ENCODE measurements around the gene PCNT.
"Not testable (repeated sequence)": the region's sequence is repeated elsewhere in the genome, so short reads cannot be mapped to it uniquely, and the experiment has no call there.

Gene PCNT

GRCh38 chr21:46385846-46386733 is 62.1 kb downstream of the PCNT start:
- DNase-seq (ENCODE audit: low read depth in 3 of 3), result no peak

DNA sequence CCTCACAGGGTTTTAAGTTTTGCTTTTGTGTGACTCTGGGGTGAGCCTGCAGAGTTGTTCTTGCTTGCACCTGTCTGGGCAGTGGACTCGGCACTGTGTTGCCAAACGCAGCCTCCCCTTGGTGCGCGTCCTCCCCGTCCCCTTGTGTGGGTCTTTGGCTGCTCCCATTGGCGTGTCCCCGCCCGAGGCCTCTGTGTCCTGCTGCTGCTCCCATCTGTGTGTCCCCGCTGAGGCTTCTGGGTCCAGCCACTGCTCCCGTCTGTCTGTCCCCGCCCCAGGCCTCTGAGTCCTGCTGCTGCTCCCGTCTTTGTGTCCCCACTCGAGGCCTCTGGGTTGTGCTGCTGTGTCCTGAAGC is 62.8 kb downstream of the PCNT start:
- DNase-seq (ENCODE audit: low read depth in 3 of 3), result no peak

DNA sequence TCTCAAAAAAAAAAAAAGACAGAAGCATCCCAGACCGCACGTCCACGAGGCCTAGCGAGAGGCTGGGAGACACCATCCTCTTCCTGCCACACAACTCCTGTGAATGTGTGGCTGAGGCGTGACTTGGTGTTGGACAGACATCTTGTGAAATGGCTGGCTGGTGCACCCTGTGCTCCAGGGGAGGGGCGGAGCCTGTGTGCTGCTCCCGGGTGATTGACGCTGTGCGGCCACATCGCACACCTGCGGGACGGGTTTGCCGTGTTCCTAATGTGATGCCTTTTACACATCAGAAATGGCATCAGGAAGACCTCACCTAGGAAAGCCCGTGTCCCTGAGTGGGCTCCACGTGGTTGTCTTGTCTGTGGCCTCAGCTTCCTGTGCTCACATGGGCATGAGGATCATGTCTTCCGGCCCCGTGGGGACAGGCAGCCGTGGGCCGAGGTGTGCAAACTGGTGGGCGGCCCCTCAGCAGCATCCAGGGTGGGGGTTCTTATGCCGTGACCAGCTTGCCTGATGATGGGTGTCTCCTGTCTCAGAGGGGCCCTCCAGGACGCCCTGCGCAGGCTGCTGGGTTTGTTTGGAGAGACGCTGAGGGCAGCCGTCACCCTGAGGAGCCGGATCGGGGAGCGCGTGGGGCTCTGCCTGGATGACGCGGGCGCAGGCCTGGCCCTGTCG is 64.4 kb downstream of the PCNT start:
- no peak for DNase-seq (ENCODE audit: low read depth in 3 of 3)

- no peak for DNase-seq (ENCODE audit: low read depth in 3 of 3)
Measured at GRCh38 chr21:46388896-46389295, 64.9 kb downstream of the PCNT start.

- DNase-seq (ENCODE audit: low read depth in 3 of 3), result no peak
Measured at GRCh38 chr21:46390603-46391545, 66.9 kb downstream of the PCNT start.

- no peak for DNase-seq (ENCODE audit: low read depth in 3 of 3)
Measured at GRCh38 chr21:46391773-46392172, 67.8 kb downstream of the PCNT start.

DNA sequence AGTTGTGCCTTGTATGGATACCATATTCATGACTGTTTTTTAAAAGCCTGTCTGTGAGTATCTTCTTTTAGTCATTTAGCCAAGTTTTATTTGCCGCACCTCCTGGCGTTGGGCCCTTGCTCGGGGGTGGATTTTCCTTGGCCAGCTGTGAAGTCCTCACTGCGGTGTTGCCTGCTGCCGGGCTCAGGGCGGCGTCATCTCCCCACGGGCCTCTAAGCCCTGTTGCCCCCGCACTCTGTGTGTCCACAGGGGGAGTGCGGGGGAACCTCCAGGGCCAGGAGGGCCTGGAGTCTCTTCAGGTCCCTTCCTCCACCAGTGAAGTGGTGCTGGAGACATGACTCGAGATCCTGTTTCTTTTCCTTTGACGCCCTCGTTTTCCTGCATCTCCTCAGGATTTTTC is 69.0 kb downstream of the PCNT start:
- no peak for DNase-seq (ENCODE audit: low read depth in 3 of 3)

- DNase-seq (ENCODE audit: low read depth in 3 of 3), result no peak
Measured at GRCh38 chr21:46393451-46393940, 69.5 kb downstream of the PCNT start.

- no peak for DNase-seq (ENCODE audit: low read depth in 3 of 3)
Measured at GRCh38 chr21:46393941-46394594, 70.1 kb downstream of the PCNT start.

- DNase-seq (ENCODE audit: low read depth in 3 of 3), result no peak
Measured at GRCh38 chr21:46394595-46395104, 70.7 kb downstream of the PCNT start.

DNA sequence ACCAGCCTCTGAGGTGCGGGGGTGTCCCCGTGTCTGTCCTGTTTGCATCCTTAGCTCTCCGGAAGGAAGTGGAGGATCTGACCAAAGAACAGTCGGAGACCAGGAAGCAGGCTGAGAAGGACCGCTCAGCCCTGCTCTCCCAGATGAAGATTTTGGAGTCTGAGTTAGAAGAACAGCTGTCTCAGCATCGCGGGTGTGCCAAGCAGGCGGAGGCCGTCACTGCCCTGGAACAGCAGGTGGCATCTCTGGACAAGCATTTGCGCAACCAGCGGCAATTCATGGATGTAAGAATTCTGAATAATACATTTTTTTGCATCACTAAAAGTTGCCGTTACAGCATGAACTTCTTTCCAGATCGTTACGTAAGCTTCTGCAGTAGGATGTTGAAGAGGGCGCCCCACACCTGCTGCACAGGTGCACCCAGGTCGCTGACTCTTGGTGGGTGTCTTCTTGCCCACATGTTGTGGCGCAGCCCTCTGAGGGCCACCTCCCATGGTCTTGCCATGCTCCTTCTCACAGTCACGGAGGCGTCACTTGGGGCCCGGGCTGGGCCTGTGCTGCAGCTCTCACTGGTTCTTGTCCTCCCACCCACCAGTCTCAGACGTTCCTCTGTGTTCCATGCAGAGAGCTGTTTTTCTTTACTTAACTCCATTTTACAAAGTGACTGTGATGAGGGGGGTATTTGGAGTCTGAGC is 73.4 kb downstream of the PCNT start:
- no peak for DNase-seq (ENCODE audit: low read depth in 3 of 3)

- DNase-seq (ENCODE audit: low read depth in 3 of 3), result no peak
Measured at GRCh38 chr21:46397993-46398392, 74.0 kb downstream of the PCNT start.

DNA sequence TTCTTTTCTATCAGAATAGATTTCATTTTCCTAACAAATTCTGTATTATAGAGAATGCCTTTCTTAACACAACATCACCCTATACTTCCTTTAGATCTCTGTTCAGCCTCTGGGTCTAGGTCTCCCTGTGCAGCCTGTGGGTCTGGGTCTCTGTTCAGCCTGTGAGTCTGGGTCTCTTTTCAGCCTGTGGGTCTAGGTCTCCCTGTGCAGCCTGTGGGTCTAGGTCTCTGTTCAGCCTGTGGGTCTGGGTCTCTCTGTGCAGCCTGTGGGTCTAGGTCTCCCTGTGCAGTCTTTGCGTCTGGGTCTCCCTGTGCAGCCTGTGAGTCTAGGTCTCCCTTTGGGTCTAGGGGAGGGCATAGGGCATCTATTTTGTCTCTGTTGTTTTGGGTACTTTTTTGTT is 75.2 kb downstream of the PCNT start:
- DNase-seq (ENCODE audit: low read depth in 3 of 3), result no peak

DNA sequence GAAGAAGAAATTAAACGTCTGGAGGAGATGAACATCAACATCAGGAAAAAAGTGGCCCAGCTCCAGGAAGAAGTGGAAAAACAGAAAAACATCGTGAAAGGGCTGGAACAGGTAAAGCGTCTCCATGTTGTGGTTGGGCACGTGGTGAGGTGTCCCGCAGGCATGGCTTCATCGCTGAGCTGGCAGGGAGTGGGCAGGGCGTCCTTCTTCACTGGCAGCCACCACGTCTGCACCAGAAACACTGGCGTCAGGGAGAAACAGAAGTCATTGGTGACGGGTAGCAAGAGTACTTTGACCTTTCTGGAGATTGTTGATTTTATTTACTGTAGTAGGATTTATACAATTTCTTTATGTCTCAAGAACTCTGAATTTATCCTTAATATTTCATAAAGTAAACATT is 75.7 kb downstream of the PCNT start:
- no peak for DNase-seq (ENCODE audit: low read depth in 3 of 3)

DNA sequence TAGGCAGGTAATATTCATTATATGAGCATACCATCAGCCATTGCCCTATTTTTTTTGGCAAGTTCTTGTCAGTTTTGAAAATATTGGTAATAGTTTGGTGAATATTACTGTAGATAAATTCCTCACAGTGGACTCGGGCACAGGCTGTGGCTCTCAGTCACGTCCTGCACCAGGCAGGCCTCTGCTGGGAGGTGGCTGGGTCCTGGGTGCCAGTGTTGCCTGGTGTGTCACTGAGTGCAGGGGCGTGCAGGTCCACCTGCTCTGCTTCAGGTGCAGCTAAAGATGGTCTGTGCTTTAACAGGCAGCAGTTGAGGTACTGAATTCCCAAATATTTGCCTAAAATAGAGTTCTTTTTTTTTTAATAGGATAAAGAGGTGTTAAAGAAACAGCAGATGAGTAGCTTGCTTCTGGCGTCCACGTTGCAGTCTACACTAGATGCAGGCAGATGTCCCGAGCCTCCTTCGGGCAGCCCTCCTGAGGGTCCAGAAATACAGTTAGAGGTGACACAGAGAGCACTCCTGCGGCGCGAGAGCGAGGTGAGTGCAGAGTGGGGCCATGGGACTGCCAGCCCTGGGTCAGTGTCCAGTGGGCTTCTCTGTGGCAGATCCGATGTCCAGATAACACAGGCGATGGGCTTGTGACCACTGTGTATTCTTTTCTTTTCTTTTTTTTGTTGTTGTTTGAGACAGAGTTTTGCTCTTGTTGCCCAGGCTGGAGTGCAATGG is 77.4 kb downstream of the PCNT start:
- no peak for DNase-seq (ENCODE audit: low read depth in 3 of 3)

- no peak for DNase-seq (ENCODE audit: low read depth in 3 of 3)
Measured at GRCh38 chr21:46402421-46402820, 78.5 kb downstream of the PCNT start.

DNA sequence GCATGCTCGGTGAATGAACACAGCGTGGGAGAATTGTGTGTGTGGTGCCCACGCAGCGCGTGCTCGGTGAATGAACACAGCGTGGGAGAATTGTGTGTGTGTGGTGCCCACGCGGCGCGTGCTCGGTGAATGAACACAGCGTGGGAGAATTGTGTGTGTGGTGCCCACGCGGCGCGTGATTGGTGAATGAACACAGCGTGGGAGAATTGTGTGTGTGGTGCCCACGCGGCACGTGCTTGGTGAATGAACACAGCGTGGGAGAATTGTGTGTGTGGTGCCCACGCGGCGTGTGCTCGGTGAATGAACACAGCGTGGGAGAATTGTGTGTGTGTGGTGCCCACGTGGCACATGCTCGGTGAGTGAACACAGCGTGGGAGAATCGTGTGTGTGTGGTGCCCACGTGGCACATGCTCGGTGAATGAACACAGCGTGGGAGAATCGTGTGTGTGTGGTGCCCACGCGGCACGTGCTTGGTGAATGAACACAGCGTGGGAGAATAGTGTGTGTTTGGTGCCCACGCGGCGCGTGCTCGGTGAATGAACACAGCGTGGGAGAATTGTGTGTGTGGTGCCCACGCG is 79.4 kb downstream of the PCNT start:
- DNase-seq (ENCODE audit: low read depth in 3 of 3), result not testable (repeated sequence)

DNA sequence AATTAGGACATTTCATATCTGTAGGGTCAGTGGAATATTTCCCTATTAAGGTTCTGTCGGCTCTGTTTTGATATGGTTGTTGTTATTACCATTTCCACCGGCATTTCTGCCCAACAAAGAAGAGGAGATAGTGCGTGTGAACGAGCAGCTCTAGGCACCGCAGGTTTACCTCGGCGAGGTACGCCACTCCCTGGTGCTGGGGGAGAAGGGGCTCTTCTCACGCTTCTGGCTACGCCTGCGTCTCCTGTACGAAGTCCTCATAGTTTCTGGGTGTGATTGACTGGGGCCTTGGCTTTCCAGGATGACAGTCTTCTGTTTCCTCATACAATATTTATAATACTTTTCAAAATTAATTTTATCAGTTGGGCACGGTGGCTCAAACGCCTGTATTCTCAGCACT is 80.3 kb downstream of the PCNT start:
- no peak for DNase-seq (ENCODE audit: low read depth in 3 of 3)

GRCh38 chr21:46406001-46406400 is 82.0 kb downstream of the PCNT start:
- no peak for DNase-seq (ENCODE audit: low read depth in 3 of 3)
